ENCODE data around the gene GCFC2. TPM values are rescaled to one million over a fixed set of nuclear protein-coding genes. Genes with fewer than 3 reads are reported as not detected.

GCFC2 gene
- total RNA-seq, 6 experiments from 2014 or later = 9.8 to 16.0 (median 13.0) TPM

DNA sequence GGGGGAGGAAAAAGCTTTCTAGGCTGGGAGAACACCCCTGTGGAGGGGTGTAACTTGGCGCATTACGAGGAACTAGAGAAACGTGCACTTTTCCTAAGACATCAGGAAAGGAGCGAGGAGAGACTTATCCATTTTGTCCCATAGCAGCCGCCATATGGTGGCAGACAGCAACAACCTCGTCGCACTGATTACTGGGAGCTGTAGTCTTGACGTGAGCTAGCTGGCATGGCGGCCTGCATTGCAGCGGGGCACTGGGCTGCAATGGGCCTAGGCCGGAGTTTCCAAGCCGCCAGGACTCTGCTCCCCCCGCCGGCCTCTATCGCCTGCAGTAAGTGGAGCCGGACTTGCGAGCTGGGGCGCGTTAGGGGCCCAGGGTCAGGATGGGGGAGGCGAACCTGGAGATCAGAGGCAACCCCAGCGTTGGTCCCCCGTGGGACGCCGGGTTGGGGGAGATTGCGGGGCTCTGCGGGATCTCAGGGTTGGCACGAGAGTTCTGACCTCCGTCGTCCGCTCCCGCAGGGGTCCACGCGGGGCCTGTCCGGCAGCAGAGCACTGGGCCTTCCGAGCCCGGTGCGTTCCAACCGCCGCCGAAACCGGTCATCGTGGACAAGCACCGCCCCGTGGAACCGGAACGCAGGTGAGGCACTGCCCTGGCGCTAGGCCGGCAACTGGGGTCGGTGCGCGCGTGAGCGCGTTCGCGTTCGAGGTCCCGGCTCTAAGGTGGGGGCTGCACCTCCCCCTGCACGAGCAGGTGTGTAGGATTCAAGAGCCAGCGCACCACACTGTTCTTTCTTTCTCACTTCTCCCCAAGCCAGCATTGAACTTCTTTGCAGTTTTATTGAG lies 63.9 kb downstream of the GCFC2 start, which contains the start of gene MRPL19:
TSS of gene MRPL19 (plus strand) at position 201 of the 843 bp plus-strand sequence. CDS start at position 226, 25 bp downstream.
- H3K9me3 Mint-ChIP-seq = no peaks in the 10 kb centered on the region
- DNase-seq = peak; percentile 93
- H3K4me3 Mint-ChIP-seq = peak within 1 kb of the TSS; percentile 94
- peak within 1 kb of the TSS; percentile 86 for H3K27ac Mint-ChIP-seq
- TF ChIP-seq CTCF (IDR thresholded peaks at IDR 0.05) = peak; percentile 13; the same call in 1 of the 2 replicates
- peaks cover 17% of the 10 kb centered on the region for H3K36me3 Mint-ChIP-seq (ENCODE audit: low read depth)
- H3K27me3 Mint-ChIP-seq (ENCODE audit: insufficient read depth) = peaks cover 1% of the 10 kb centered on the region; the same call in 1 of the 2 replicates
- peaks cover 23% of the 10 kb centered on the region for H3K4me1 Mint-ChIP-seq (ENCODE audit: low read depth)

GRCh38 chr2:75646090-75646582 lies 64.6 kb downstream of the GCFC2 start:
- TF ChIP-seq CTCF (IDR thresholded peaks at IDR 0.05) = no peak
- H3K36me3 Mint-ChIP-seq (ENCODE audit: low read depth) = peaks cover 14% of the 10 kb centered on the region
- peak overlapping the region; percentile 94 for H3K4me3 Mint-ChIP-seq
- H3K27ac Mint-ChIP-seq = peak overlapping the region; percentile 86
- no peak for DNase-seq
- peaks cover 1% of the 10 kb centered on the region; the same call in 1 of the 2 replicates for H3K27me3 Mint-ChIP-seq (ENCODE audit: insufficient read depth)
- H3K4me1 Mint-ChIP-seq (ENCODE audit: low read depth) = peaks cover 28% of the 10 kb centered on the region
- no peaks in the 10 kb centered on the region for H3K9me3 Mint-ChIP-seq

GRCh38 chr2:75645643-75646042 lies 65.1 kb downstream of the GCFC2 start:
- TF ChIP-seq CTCF (IDR thresholded peaks at IDR 0.05) = no peak

GRCh38 chr2:75643980-75644379 lies 66.7 kb downstream of the GCFC2 start:
- no peak for DNase-seq

More at GRCh38 chr2:75645643-75646042, 65.1 kb downstream of the GCFC2 start:
- Mint-ChIP-seq H3K4me1 (ENCODE audit: low read depth) (peaks cover 32% of the 10 kb centered on the region), H3K9me3 (no peaks in the 10 kb centered on the region), H3K27me3 (ENCODE audit: insufficient read depth) (peaks cover 1% of the 10 kb centered on the region; the same call in 1 of the 2 replicates), H3K4me3 (no peak overlapping the region), H3K36me3 (ENCODE audit: low read depth) (peaks cover 12% of the 10 kb centered on the region), H3K27ac (no peak overlapping the region)
- no peak for DNase-seq

GRCh38 chr2:75641587-75641986 lies 69.1 kb downstream of the GCFC2 start:
- H3K27ac Mint-ChIP-seq = no peak overlapping the region
- H3K4me3 Mint-ChIP-seq = no peak overlapping the region
- H3K27me3 Mint-ChIP-seq (ENCODE audit: insufficient read depth) = peaks cover 13% of the 10 kb centered on the region
- H3K9me3 Mint-ChIP-seq = no peaks in the 10 kb centered on the region
- no peak for TF ChIP-seq CTCF (IDR thresholded peaks at IDR 0.05)
- H3K4me1 Mint-ChIP-seq (ENCODE audit: low read depth) = peaks cover 30% of the 10 kb centered on the region
- H3K36me3 Mint-ChIP-seq (ENCODE audit: low read depth) = no peaks in the 10 kb centered on the region
- DNase-seq = no peak

More at GRCh38 chr2:75643980-75644379, 66.7 kb downstream of the GCFC2 start:
- Mint-ChIP-seq H3K4me1 (ENCODE audit: low read depth) (peaks cover 35% of the 10 kb centered on the region), H3K27me3 (ENCODE audit: insufficient read depth) (peaks cover 1% of the 10 kb centered on the region), H3K9me3 (no peaks in the 10 kb centered on the region), H3K27ac (no peak overlapping the region), H3K4me3 (no peak overlapping the region), H3K36me3 (ENCODE audit: low read depth) (no peaks in the 10 kb centered on the region)
- TF ChIP-seq CTCF (IDR thresholded peaks at IDR 0.05) = no peak

All from HFFc6 (cell line).